Hematopoietic multipotent progenitor cell treated with erythropoietin and hydrocortisone succinate and interleukin-3 and kit ligand, for 8 days (in vitro differentiated cells): Measurements from ENCODE around the gene OTOF.

Experiments used
- DNase-seq: peaks from one replicate; pipeline ENCODE4 v3.0.0-alpha.2; 2015

The OTOF gene

DNA sequence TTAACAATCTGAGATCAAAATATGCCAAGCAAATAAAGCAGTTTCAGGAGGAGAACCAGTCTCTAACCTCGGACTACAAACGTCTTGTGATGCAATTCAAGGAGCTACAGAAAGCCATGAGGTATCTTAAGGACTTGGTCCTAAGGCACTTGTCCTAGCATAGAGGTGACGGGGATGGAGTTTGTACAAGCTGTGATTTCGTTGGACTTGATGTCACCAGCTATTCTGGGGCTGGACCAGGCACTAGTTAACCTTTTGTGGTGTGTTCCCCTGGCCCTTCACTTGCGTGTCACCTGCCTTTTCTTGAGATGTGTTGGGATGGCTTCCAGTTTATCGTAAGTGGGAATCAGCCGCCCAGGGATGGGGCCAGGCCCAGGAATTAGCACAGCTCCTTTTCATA is 33.7 kb downstream of the OTOF start:
- no peak for DNase-seq

DNA sequence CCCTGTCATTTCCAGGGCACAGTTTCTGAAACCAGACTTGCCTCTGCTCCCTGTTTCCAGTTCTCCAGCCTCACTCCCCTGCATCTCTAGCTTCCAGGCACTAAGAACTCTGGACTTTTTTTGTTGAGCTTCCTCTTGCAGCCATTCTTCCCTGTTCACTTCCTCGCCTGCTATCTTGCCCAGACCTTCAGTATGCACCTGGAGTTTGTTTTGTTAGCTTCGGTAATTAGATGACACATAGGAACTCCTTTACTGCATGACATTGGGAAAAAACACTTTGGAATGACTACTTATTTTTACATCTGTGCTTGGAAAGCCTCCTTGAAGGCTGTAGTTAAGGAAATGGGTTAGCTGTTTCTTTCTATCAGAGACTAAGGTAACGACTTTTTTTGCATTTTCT is 35.2 kb downstream of the OTOF start:
- DNase-seq = no peak

DNA sequence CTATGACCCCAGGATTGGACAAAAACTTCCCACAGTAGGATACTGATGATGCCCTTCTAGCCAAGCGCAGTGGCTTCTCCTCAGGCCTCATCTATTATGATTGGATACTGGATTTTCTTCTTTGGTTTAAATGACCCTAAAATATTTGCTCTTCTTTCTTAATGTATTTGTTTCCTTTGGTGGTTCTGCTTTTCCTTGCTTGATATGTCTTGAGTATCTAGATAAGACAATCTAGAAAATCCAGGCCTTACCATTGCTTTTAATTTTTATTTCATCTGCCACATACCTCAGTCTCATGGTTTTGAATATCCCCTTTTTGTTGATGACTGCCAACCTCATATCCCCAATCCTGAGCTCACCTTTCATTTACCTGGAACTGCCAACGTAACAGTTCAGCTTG is 35.6 kb downstream of the OTOF start:
- DNase-seq = no peak

DNA sequence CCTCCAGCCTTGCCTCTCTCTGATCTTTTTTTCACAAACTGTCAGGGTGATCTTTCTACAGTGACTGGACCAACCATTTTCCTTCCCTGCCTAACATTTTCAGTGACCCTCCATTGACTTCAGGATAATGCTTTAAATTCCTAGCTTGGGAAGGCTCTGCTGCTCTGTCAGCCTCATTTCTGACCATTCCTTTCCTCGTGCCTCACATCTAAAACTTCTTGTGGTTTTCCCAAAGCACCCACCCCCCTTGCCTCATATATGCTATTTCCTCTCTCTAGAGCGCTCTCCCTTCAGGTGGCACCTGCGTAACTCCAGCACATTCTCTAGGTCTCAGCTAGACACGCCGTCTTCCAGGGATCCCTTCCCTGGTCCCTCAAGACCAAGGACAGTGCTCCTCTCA is 39.0 kb downstream of the OTOF start:
- DNase-seq = no peak

DNA sequence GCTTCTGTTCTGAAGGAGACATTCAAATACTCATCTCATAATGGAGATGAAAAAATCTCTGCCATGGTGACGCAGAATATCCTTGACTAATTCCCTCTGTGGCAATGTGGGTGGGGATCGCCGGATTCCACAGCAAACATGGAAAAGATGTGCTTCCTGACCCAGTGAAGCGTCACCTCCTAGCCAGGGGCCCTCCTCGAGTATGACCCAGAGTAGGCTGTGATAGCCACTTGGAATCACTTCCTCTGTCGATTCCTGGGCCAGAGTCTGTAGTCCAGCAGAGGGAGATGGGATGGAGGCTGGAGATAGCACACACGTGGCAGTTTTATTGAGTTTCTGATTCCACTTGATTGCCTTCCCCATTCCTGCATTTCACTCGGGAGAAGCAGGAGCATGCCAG is 39.4 kb downstream of the OTOF start:
- no peak for DNase-seq

DNA sequence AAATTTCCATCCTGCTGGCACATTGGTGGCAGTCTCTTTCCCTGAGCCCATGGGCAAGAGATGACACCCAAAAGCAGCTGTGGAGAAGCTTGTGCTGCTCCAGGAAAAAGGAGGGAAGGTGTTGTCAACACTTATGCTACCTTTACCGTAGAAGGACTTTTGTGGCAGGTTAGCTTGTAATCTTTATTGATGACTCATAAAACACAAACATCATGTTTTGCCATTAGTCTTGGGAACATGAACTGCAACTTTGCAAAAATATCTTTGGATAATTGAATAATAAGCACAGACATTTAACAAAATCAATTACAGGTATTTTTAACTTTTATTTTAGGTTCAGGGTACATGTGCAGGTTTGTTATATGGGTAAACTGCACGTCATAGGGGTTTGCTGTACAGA is 42.8 kb downstream of the OTOF start:
- DNase-seq = no peak

DNA sequence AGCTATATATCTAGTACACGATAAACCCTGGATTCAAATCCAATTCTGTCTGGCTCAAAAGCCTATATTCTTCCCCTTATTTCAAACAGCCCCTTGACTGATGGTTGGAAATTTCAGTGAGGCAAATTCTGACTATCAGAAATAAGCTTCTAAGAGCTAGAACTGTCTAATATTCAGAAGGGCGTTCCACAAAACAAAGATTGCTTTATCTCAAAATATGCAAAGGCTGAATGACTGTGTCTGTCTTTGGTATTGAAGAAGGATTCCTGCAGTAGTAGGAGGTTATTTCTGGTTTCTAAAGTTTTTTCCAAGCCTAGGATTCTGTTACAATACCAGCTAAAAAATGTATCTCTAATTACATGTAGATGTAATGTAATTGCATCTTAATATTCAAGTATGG is 45.1 kb downstream of the OTOF start:
- DNase-seq = no peak

DNA sequence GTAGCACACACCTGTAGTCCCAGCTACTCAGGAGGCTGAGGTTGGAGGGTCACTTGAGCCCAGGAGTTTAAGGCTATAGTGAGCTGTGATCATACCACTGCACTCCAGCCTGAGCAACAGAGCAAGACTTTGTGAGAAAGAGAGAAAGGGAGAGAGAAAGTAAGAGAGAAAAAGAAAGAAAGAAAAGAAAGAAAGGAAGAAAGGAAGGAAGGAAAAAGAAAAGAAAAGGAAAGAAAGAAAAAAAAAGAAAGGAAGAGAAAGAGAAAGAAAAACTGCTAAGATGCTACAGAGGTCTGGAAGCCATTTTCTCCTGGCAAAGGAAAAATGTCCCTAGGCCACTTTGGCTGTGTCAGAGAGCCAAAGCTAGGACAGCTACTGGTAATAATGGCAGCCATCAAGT is 45.6 kb downstream of the OTOF start:
- DNase-seq = no peak

DNA sequence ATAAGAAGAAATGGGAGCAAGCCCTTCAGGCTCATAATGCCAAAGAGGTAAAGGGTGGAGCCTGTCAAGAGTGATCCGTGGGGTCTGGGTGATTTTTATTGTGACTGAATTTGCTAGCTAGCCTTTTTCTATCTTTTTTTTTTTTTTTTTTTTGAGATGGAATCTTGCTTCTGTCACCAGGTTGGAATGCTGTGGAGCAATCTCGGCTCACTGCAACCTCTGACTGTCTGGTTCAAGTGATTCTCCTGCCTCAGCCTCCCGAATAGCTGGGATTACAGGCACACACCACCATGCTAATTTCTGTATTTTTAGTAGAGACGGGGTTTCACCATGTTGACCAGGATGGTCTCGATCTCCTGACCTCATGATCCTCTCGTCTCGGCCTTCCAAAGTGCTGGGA is 47.1 kb downstream of the OTOF start:
- no peak for DNase-seq

DNA sequence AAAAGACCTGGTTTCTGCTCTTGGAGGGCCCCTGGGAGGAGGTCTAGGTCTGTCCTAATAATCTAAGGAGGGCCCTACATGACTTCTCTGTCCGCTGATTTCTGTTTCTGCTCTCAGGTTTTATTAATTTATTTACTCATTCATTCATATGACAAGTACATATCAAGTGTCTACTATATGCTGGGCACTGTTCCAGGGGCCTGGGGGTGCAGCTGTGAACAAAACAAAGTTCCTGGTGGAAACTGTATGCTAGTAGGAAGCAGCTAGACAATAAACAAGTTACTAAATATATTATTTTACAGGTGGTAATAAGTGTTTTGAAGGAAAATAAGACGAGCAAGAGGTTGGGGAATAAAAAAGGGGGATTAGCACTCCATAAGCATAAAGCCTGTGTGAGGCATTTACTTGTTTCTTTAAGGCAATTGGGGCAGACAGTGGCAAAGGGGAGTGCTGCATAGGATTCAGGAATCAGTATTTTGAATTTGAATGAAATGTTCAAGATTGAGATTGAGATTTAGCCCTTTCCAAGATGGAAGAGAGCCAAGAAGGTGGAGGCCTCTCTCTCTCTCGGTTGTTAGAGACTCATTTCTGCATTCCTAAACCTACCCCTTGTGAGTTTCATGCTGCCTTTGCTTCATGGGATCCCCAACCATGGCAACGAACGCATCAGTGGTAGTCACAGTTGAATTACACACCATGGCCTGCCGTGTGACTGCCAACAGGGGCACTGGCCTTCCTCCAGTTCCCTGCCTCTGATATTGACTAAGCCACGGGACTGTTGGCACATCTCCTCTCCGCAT is 47.9 kb downstream of the OTOF start:
- DNase-seq = no peak

DNA sequence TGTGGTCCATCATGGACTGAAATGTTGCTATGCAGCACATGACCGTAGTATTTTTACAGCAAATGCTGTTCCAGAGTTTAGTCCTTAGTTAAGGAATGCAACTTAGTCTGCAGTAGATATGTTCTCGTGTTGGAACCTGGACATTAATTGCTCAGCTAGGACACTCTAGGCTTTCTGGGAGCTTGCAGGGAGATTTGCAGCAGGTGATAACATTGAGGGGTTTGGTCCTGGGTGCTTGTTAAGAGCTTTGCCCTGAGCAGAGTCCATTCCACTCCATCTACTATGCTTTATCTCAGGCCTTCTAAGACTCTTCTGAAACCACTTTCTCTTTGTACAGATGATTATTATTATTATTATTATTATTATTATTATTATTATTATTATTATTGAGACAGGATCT is 49.1 kb downstream of the OTOF start:
- no peak for DNase-seq

DNA sequence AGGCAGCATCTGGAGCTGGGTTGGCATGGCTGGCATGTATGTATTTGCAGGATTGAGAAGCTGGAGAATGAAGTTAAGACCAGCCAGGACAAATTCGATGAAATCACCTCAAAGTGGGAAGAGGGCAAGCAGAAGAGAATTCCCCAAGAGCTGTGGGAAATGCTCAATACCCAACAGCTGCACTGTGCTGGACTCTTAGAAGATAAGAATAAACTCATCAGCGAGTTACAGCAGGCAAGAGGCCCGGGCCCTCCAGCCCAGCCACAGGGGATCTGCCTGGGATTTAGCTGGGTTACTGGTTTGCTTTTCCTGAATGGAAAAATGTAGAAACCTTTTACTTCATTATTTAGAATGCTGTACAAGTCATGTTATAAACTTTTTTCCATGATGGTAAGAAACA is 53.7 kb downstream of the OTOF start:
- DNase-seq = no peak

DNA sequence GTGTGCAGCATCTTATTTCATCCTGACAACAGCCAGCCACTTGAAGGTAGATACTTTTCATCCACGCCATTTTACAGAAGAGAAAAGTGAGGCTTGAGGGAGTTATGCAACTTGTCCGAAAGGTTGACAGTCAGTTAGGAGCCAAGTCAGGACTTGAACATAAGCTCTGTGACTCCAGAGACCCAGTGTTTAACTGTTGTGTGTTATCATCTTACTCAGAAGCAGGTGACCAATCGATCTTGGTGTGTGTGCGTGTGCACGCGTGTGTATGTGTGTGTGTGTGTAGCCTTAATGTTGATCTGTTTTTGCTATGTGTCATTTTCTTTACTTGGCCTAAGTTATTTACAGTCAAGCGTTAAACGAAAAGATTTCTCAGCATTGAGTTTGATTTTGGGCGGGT is 54.2 kb downstream of the OTOF start:
- DNase-seq = no peak

DNA sequence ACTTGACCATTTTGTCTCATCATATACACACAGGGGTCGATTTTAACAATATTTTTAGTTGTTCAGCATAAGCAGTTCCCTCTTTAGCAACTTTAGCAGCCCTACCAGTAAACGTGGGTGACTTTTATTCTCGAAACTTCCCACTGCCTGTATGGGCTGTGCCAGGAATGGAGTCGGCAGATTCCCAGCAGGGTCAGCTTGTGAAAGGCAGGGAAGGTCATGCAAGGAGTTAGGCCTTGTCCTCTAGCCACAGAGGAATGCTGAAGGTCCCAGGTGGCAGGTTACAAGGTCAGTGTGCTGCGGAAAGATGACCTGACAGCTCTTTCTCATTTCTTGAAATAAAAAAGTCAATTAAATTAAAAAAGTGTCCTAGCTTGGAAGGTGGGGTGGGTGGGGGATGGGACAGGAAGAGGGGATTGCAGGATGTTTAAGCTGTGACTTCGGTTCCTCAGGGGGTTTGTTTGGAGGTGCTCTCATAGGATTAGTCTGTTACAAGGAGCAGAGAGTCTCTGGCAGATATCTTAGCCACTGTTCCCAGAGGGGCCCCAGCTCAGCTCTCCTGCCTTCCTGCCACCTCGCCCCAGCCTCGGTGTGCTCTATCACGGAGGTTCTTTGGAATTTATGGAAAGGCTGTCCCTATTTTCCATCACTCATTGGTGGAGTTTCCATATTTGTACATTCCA is 54.8 kb downstream of the OTOF start:
- no peak for DNase-seq

DNA sequence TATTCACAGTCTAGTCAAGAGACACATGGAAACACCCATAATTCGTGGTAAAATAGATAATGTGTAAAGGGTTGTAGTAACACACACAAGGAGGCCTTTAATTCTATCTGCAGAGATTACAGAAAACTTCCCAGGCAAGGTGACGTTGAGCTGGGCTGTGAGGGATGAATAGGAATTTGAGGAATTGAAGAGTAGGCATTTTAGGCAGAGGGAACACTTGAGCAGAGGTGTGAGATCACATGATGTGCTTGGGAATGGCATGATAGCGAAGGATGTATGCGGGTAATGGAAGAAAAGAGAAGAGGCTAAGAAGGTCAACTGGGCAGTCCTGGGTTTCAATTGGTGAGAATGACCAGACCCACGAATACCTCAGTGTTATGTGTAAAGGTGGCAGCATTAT is 56.0 kb downstream of the OTOF start:
- no peak for DNase-seq

DNA sequence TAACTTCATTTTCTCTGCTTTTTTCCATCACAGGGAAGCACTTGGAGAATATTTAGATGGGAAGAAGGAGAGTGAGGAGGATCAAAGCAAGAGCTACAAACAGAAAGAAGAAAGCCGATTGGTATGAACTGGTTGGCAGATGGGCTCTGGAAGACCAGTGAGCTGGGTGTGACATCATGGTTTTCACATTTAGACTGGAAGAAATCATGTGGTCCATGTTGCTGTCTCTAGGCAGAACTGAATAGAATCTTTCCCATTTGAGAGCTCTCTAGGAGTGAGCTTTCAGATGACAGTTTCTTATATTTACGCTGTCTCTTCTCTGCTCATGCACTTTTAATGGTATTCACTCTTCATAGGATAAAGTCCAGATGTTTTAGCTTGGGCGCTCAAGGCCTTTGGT is 63.6 kb downstream of the OTOF start:
- DNase-seq = no peak

DNA sequence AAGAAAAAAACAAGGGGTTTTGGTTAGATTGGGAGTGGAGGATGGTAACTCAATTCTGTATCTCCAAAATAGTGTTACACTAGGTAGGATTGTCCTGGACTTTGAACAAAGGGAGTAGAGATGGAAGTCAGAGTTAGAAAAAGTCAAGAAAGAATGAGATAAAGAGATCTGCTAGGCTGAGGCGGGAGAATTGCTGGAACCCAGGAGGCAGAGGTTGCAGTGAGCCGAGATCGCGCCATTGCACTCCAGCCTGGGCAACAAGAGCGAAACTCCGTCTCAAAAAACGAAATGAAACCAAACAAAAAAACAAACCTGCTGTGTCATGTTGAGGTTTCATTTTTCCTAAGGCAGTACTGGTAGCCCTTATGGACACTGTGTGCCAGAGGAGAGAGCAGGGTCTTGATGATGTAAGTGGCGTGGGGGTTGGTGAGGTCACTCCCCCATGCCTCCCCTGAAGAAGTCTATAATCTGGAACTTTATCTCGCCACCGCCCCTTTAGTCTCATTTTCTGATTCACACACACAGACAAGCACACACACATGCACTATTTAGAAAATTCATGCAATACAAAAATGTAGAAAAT is 65.7 kb downstream of the OTOF start:
- DNase-seq = peak; percentile 77

DNA sequence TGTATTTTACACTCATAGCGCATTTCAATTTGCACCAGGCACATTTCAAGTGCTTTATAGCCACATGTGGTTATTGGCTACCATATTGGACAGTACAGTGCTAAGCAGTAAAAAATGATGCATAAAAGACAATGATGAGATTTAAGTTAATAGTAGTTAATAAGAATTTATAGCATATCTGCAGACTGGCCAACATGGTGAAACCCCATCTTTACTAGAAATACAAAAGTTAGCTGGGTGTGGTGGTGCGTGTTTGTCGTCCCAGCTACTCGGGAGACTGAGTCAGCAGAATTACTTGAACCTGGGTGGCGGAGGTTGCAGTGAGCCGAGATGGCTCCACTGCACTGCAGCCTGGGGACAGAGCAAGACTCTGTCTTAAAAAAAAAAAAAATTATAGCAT is 66.5 kb downstream of the OTOF start:
- no peak for DNase-seq

DNA sequence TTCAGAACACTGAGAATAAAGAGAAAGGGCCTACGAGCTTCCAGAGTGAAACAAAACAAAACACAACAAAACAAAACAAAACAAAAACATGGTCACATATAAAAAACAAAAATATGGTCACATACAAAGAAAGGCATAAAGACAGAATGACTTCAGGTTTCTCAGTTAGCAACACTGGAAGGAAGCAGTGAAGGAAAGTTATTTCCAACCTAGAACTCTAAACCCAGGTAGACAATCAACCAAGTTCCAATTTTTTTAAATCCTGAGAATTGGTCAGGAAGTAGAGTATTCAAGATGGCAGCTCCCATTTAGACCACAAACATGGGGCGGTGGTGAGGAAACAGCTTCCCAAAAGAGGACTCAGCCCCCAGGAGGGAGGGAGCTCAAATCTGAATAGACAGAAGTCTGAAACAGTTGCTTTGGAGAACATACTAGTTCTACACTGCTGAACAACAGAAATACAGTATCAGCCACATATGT is 67.1 kb downstream of the OTOF start:
- no peak for DNase-seq

DNA sequence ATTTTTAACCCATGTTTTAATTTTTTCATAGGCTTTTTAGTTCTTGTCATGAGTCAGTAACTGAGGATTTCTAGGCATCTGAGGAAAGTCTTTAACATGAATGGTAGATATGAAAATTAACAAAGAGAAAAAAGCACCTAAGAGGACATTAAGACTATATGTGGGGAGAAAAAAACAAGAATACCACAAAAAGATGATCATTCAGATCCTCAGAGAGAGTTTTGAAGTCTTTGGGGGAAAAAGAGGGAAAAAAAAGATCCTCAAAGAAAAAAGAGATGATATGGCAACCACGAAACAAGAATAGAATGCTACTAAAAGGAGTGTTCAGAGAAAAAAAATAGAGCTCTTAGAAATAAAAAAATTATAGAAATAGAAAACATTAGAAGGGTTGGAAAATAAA is 68.1 kb downstream of the OTOF start:
- no peak for DNase-seq

DNA sequence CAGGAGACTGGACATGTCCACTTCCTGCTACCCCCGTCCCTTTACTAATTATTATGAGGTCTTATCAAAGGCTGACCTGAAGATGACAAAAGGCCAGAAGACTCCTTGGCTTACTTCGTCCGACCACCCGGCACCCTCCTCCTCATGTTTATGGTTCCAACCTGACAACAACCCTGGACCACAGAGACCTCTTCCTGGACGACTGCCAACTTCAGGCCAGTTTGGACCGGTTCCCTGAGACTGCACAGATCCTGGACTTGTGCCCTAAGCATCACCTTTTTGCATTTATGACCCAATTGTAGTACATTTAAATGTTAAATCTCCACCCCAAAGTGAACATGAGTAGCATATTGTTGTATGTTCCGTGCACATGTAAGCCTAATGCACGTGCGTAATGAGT is 70.4 kb downstream of the OTOF start:
- DNase-seq = no peak
